HUES48 (cell line): ENCODE measurements around the gene CSH2.
A peak's percentile ranks its signal among the peaks of the same experiment; 100 is the strongest.

Experiments used
- H3K27ac ChIP-seq: one replicate; pipeline ENCODE4 v1.7.0; 2013; ENCODE audit warnings: low read depth, low read length, inconsistent platforms
- H3K27me3 ChIP-seq: 2 replicates; pipeline ENCODE4 v1.6.1; 2013; ENCODE audit warnings: mild to moderate bottlenecking, low read length; ENCODE audit not compliant: control insufficient read depth, insufficient read depth
- H3K36me3 ChIP-seq: 2 replicates; pipeline ENCODE4 v1.6.1; 2013; ENCODE audit warnings: low read length; ENCODE audit not compliant: control insufficient read depth, insufficient read depth
- H3K4me1 ChIP-seq: 2 replicates; pipeline ENCODE4 v1.6.1; 2013; ENCODE audit warnings: mild to moderate bottlenecking, low read length; ENCODE audit not compliant: control insufficient read depth, insufficient read depth
- H3K4me3 ChIP-seq: 2 replicates; pipeline ENCODE4 v1.5.1; 2013; ENCODE audit warnings: mild to moderate bottlenecking, low read depth, low read length
- H3K9ac ChIP-seq: 2 replicates; pipeline ENCODE4 v1.6.1; 2013; ENCODE audit warnings: mild to moderate bottlenecking, low read depth, low read length, moderate library complexity
- H3K9me3 ChIP-seq: 2 replicates; pipeline ENCODE4 v1.6.1; 2013; ENCODE audit warnings: low read length; ENCODE audit not compliant: control insufficient read depth, insufficient read depth

The CSH2 gene

GRCh38 chr17:63833026-63833740, 40.3 kb downstream of the CSH2 start:
- Histone ChIP-seq H3K4me3 (no peak overlapping the region), H3K4me1 (peaks cover 7% of the 10 kb centered on the region; the same call in 1 of the 2 replicates), H3K27ac (no peak overlapping the region), H3K9ac (no peak overlapping the region), H3K9me3 (no peaks in the 10 kb centered on the region), H3K27me3 (no peaks in the 10 kb centered on the region), H3K36me3 (peaks cover 90% of the 10 kb centered on the region)

GRCh38 chr17:63832455-63832854, 41.0 kb downstream of the CSH2 start:
- Histone ChIP-seq H3K27me3 (no peaks in the 10 kb centered on the region), H3K27ac (no peak overlapping the region), H3K9me3 (no peaks in the 10 kb centered on the region), H3K4me1 (peaks cover 7% of the 10 kb centered on the region; the same call in 1 of the 2 replicates), H3K36me3 (peaks cover 91% of the 10 kb centered on the region), H3K4me3 (no peak overlapping the region), H3K9ac (no peak overlapping the region)

DNA sequence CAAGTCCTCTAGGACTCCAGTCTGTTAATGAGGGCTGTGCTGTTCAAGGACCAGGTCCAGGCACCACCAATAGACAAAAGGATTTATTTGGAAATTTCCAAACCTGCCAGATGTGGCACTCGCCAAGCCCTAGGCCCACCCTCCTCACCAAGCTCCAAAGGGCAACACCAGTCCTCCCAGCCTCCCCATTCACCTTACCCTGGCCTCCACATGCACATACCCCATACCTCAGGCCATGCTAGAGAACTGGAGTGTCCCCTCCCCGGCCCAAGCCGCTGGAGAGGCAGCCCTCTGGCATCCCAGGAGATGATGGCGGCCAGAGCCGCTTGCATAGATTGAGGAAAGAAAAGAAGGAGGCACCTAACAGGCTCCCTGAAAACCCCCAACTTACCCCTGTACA, 41.5 kb downstream of the CSH2 start:
- Histone ChIP-seq H3K36me3 (peaks cover 87% of the 10 kb centered on the region), H3K4me3 (no peak overlapping the region), H3K9ac (no peak overlapping the region), H3K27ac (no peak overlapping the region), H3K27me3 (no peaks in the 10 kb centered on the region), H3K9me3 (no peaks in the 10 kb centered on the region), H3K4me1 (peaks cover 7% of the 10 kb centered on the region; the same call in 1 of the 2 replicates)

DNA sequence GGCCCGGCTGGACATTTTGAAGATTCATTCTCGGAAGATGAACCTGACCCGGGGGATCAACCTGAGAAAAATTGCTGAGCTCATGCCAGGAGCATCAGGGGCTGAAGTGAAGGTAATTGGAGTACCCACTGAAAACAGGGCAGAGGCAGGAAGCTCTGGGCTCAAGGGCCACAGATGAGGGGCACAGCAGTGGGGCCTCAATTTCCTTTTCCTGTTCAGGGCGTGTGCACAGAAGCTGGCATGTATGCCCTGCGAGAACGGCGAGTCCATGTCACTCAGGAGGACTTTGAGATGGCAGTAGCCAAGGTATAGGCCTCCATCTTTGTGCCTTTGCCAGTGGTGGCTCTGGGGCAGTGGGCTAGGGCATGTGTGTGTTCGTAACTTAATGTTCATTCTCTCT, 42.0 kb downstream of the CSH2 start:
- peaks cover 7% of the 10 kb centered on the region; the same call in 1 of the 2 replicates for H3K4me1 ChIP-seq
- peaks cover 83% of the 10 kb centered on the region for H3K36me3 ChIP-seq
- no peak overlapping the region for H3K9ac ChIP-seq

DNA sequence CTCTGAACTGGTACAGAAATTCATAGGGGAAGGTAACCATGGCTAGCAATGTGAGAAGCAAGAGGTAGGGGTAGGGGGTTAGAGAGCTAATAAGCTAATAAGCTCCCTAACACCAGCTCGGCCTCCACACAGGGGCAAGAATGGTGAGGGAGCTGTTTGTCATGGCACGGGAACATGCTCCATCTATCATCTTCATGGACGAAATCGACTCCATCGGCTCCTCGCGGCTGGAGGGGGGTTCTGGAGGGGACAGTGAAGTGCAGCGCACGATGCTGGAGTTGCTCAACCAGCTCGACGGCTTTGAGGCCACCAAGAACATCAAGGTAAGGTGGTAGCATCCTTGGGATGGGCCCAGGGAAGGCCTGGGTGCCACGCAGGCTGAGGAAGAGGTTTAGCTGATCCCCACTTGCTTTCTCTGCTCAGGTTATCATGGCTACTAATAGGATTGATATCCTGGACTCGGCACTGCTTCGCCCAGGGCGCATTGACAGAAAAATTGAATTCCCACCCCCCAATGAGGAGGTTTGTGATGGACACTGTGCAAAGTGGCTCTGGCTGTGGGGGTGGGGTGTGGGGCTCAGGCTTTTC, 42.5 kb downstream of the CSH2 start:
- peaks cover 8% of the 10 kb centered on the region for H3K4me1 ChIP-seq
- no peak overlapping the region for H3K27ac ChIP-seq
- H3K9ac ChIP-seq, result no peak overlapping the region
- H3K27me3 ChIP-seq, result no peaks in the 10 kb centered on the region
- peaks cover 78% of the 10 kb centered on the region for H3K36me3 ChIP-seq
- H3K4me3 ChIP-seq, result no peak overlapping the region
- no peaks in the 10 kb centered on the region for H3K9me3 ChIP-seq

More for the DNA sequence above, 42.0 kb downstream of the CSH2 start:
- H3K4me3 ChIP-seq, result no peak overlapping the region
- H3K9me3 ChIP-seq, result no peaks in the 10 kb centered on the region
- H3K27me3 ChIP-seq, result no peaks in the 10 kb centered on the region
- H3K27ac ChIP-seq, result no peak overlapping the region

DNA sequence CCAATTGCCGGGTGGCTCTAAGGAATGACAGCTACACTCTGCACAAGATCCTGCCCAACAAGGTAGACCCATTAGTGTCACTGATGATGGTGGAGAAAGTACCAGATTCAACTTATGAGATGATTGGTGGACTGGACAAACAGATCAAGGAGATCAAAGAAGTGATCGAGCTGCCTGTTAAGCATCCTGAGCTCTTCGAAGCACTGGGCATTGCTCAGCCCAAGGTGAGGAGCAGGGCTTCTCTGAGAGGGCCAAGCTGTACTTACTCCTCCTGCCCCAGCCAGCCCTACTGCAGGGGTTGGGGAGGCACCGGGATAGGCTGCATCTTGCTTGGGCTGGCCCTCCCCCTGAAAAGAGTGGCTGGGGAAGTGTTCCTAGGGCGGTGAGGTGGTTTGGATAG, 43.2 kb downstream of the CSH2 start:
- Histone ChIP-seq H3K9me3 (no peaks in the 10 kb centered on the region), H3K4me3 (no peak overlapping the region), H3K27me3 (no peaks in the 10 kb centered on the region), H3K4me1 (peaks cover 12% of the 10 kb centered on the region), H3K36me3 (peaks cover 80% of the 10 kb centered on the region), H3K9ac (no peak overlapping the region), H3K27ac (no peak overlapping the region)

DNA sequence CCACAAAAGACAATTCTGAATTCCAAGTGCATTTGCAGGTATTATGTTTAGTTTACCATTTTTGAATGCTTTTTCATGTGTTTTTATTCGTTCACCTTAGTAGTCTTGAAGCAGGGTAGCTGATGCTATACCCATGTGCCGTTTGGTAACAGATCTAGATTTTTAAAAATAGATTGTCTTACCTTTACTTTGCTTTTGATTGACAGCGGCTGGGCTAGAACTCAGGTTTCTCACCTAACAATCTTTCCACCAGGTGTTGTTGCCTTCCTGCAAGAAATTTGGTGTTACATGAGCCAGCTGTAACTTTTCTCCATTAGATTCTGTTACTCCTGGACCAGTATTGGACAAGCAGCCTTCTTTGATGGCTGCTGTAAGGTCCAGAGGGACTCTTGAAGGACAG, 44.5 kb downstream of the CSH2 start:
- Histone ChIP-seq H3K9ac (no peak overlapping the region), H3K4me3 (peak overlapping the region; percentile 98), H3K9me3 (no peaks in the 10 kb centered on the region), H3K27ac (no peak overlapping the region), H3K36me3 (peaks cover 80% of the 10 kb centered on the region), H3K4me1 (peaks cover 12% of the 10 kb centered on the region), H3K27me3 (no peaks in the 10 kb centered on the region)

DNA sequence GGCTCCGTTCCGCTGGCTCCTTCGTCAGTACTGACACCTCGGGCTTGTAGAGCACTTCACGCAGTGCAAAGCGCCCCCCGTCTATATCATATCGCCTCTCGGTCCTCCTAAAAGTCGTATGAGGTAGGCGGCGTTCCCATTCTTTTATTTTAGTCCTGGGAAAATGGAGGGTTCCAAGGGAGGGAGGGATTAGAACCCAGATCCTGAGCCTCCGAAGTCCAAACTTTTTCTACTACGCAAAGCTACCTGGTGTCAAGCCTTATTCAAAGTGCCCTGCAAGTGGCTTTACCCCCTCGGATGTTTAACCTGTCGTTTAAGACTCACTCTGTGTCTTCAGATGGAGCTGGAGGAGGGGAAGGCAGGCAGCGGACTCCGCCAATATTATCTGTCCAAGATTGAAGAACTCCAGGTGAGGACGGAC, 45.7 kb downstream of the CSH2 start:
- H3K27me3 ChIP-seq, result no peaks in the 10 kb centered on the region
- H3K4me3 ChIP-seq, result peak overlapping the region; percentile 98
- H3K9ac ChIP-seq, result peak overlapping the region; percentile 97
- H3K36me3 ChIP-seq, result peaks cover 78% of the 10 kb centered on the region
- peaks cover 12% of the 10 kb centered on the region for H3K4me1 ChIP-seq
- H3K27ac ChIP-seq, result peak overlapping the region; percentile 95
- H3K9me3 ChIP-seq, result no peaks in the 10 kb centered on the region

- peaks cover 78% of the 10 kb centered on the region for H3K36me3 ChIP-seq
Measured at GRCh38 chr17:63827002-63827800, 46.3 kb downstream of the CSH2 start, which contains the start of the genes FTSJ3 and PSMC5. TSS of gene FTSJ3 (minus strand) at chr17:63827663. CDS start at chr17:63826902, 761 bp downstream. TSS of gene PSMC5 (plus strand) at chr17:63827431. CDS start at chr17:63827491, 60 bp downstream.

DNA sequence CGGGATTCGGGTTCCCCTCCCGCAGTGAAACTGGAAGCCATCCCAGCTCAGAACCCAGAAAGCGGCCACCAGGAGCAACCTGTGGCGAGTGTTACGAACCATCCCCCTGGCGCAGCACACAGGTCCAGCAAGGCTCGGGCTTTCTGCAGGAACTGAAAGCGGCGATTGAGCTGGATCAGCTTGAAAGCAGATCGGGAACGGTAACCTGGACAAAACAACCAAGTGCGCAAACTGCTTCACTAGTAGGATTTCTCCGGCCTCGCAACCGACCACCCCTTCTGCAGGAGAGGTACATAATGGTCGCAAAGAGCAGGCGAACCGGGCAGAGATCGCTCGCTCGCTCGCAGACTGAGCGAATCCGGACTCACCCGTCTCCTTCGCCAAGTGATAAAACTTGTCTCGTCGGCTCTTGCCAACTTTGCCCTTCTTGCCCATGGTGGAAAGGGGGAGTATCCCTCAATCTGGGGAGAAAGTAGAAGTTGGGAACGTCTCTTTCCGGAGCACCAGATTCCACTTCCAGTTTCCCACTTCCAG, 46.9 kb downstream of the CSH2 start:
- Histone ChIP-seq H3K9me3 (no peaks in the 10 kb centered on the region), H3K4me3 (peak overlapping the region; percentile 98), H3K27ac (peak overlapping the region; percentile 95), H3K9ac (peak overlapping the region; percentile 97), H3K4me1 (peaks cover 12% of the 10 kb centered on the region), H3K27me3 (no peaks in the 10 kb centered on the region), H3K36me3 (peaks cover 78% of the 10 kb centered on the region)

More at GRCh38 chr17:63827002-63827800, 46.3 kb downstream of the CSH2 start, which contains the start of the genes FTSJ3 and PSMC5:
- no peaks in the 10 kb centered on the region for H3K9me3 ChIP-seq
- peaks cover 12% of the 10 kb centered on the region for H3K4me1 ChIP-seq
- peak within 1 kb of the TSS; percentile 97 for H3K9ac ChIP-seq
- peak within 1 kb of the TSS; percentile 95 for H3K27ac ChIP-seq
- H3K4me3 ChIP-seq, result peak within 1 kb of the TSS; percentile 98
- no peaks in the 10 kb centered on the region for H3K27me3 ChIP-seq
